Tibial artery (tissue), 4 donors: Measurements from ENCODE around the gene CTNNA3.

Experiments used
- DNase-seq, 2 donors: peaks; one replicate each; pipeline ENCODE4 v3.0.0-alpha.2; 2019
- H3K27ac ChIP-seq, 2 donors: fragments of 200-600 bp; sonication (generic) in 1 of 2; 1 replicate in 1 of 2; 2 replicates in 1 of 2; pipeline ENCODE4 v1.5.1; 2018 to 2019; ENCODE audit warnings: mild to moderate bottlenecking in 1 of 2
- H3K27me3 ChIP-seq, 2 donors: fragments of 200-600 bp; sonication (generic) in 1 of 2; one replicate each; pipeline versions ENCODE4 v1.5.1 to v1.6.0; 2016 to 2019
- H3K36me3 ChIP-seq, 3 donors: fragments of 200-600 bp; sonication (generic) in 2 of 3; one replicate each; pipeline ENCODE4 v1.5.1; 2016 to 2019; ENCODE audit warnings: mild to moderate bottlenecking in 2 of 3
- H3K4me1 ChIP-seq, 4 donors: fragments of 200-600 bp; sonication (generic) in 2 of 4; 1 replicate in 3 of 4; 2 replicates in 1 of 4; pipeline ENCODE4 v1.5.1; 2016 to 2019
- H3K4me3 ChIP-seq, 2 donors: fragments of 200-600 bp; sonication (generic) in 1 of 2; 1 replicate in 1 of 2; 2 replicates in 1 of 2; pipeline ENCODE4 v1.5.1; 2018 to 2019; ENCODE audit warnings: mild to moderate bottlenecking in 2 of 2
- H3K9me3 ChIP-seq, 3 donors: fragments of 200-600 bp; sonication (generic) in 1 of 3; one replicate each; pipeline ENCODE4 v1.5.1; 2016 to 2019
- intact Hi-C: fragments of 100-400 bp; cut with DNase I; formaldehyde crosslinking; loops from one replicate; pipeline ENCODE4 v1.15.0; 2023; ENCODE audit warnings: low total_unique reads
- TF ChIP-seq, protein P1 (sequence below), 2 experiments: fragments of 200-600 bp in 1 of 2; fragments of 450-650 bp in 1 of 2; IDR thresholded peaks; one replicate each; pipeline ENCODE4 v1.5.1; 2017 to 2019; ENCODE audit warnings: antibody characterized with exemption in 2 of 2, mild to moderate bottlenecking in 1 of 2, moderate library complexity in 1 of 2

The CTNNA3 gene

DNA sequence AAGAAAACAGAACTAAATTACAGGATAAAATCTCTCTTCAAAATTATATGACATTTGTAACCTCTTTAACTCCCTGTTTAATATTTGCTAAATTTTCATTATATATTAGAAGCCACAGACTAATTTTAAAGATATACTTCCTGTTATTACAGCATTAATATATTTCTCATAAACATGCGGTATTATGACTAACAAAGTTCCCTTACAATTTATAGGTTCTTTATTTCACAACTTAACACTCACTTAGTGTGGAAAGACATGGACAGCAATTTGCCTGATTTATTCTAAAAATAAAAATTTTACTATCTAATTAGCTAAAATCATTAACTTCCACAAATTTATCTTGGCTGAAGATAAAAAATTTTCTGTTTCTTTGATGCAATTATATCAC lies 29.0 kb downstream of the CTNNA3 start:
- H3K36me3 ChIP-seq = no peaks in the 10 kb centered on the region
- H3K9me3 ChIP-seq = no peaks in the 10 kb centered on the region
- no peak for DNase-seq
- TF ChIP-seq, protein P1, sequence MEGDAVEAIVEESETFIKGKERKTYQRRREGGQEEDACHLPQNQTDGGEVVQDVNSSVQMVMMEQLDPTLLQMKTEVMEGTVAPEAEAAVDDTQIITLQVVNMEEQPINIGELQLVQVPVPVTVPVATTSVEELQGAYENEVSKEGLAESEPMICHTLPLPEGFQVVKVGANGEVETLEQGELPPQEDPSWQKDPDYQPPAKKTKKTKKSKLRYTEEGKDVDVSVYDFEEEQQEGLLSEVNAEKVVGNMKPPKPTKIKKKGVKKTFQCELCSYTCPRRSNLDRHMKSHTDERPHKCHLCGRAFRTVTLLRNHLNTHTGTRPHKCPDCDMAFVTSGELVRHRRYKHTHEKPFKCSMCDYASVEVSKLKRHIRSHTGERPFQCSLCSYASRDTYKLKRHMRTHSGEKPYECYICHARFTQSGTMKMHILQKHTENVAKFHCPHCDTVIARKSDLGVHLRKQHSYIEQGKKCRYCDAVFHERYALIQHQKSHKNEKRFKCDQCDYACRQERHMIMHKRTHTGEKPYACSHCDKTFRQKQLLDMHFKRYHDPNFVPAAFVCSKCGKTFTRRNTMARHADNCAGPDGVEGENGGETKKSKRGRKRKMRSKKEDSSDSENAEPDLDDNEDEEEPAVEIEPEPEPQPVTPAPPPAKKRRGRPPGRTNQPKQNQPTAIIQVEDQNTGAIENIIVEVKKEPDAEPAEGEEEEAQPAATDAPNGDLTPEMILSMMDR (IDR thresholded peaks at IDR 0.05) = no peak
- H3K4me3 ChIP-seq = no peak overlapping the region
- H3K4me1 ChIP-seq = peaks cover 0 to 27% (median 6%) of the 10 kb centered on the region in 4 donors
- H3K27me3 ChIP-seq = no peaks in the 10 kb centered on the region
- H3K27ac ChIP-seq = peak overlapping the region in 1 of 2 donors; percentile 35
- intact Hi-C loops = no loop called here

GRCh38 chr10:67666416-67667034 lies 29.5 kb downstream of the CTNNA3 start:
- TF ChIP-seq, protein P1 (IDR thresholded peaks at IDR 0.05) = peak; percentile 54 to 71
- H3K4me3 ChIP-seq = no peak overlapping the region
- H3K36me3 ChIP-seq = no peaks in the 10 kb centered on the region
- peaks cover 0 to 27% (median 6%) of the 10 kb centered on the region in 4 donors for H3K4me1 ChIP-seq
- H3K27ac ChIP-seq = peak overlapping the region; percentile 38 to 74
- DNase-seq = no peak
- no peaks in the 10 kb centered on the region for H3K9me3 ChIP-seq
- H3K27me3 ChIP-seq = no peaks in the 10 kb centered on the region
- intact Hi-C loops = no loop called here

DNA sequence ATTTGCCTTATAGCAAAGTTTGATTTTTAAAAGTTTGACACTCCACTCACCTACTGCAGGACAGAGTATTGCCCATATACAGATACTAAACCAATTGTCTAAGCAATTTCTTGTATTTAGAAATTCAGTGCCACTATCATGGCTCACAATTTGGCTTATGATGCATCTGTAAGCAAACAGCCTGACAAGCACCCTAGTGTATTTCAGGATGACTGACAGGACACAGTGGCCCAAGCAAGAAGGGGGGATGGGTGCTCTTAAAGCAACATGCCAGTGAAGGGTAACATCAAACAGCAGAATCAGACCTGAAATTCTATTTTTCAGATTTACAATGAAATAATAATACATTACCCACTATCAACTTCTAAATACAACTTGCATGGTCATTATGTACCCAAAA lies 30.5 kb downstream of the CTNNA3 start:
- peak overlapping the region; percentile 38 to 74 for H3K27ac ChIP-seq
- peaks cover 0 to 21% (median 6%) of the 10 kb centered on the region in 4 donors for H3K4me1 ChIP-seq
- TF ChIP-seq, protein P1 (IDR thresholded peaks at IDR 0.05) = no peak
- DNase-seq = no peak
- intact Hi-C loops = no loop called here
- H3K36me3 ChIP-seq = no peaks in the 10 kb centered on the region
- no peaks in the 10 kb centered on the region for H3K9me3 ChIP-seq
- H3K4me3 ChIP-seq = peak overlapping the region in 1 of 2 donors; percentile 1
- no peaks in the 10 kb centered on the region for H3K27me3 ChIP-seq

DNA sequence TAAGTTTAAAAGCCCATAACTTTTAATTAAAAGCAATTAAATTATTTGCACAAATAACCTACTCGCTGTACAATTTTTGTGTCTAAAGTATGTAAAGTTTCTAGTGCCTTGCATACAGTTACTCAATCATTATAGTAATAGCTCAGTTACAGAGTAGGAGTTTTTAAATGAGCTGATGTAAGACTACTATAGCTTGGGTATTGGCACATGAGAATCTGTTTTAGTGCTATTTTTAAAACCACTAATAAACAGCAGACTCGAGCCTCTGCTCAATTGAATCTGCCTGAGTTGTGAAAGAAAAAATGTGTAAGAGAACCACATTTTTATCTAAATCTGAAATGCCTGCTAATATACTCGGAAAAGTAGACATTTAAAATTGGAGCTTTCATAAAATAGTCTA lies 31.1 kb downstream of the CTNNA3 start:
- DNase-seq = no peak
- intact Hi-C loops = no loop called here
- H3K9me3 ChIP-seq = no peaks in the 10 kb centered on the region
- TF ChIP-seq, protein P1 (IDR thresholded peaks at IDR 0.05) = no peak
- peaks cover 0 to 16% (median 3%) of the 10 kb centered on the region in 4 donors for H3K4me1 ChIP-seq
- H3K27ac ChIP-seq = peak overlapping the region; percentile 69 to 74
- H3K36me3 ChIP-seq = no peaks in the 10 kb centered on the region
- no peaks in the 10 kb centered on the region for H3K27me3 ChIP-seq
- H3K4me3 ChIP-seq = peak overlapping the region in 1 of 2 donors; percentile 1

DNA sequence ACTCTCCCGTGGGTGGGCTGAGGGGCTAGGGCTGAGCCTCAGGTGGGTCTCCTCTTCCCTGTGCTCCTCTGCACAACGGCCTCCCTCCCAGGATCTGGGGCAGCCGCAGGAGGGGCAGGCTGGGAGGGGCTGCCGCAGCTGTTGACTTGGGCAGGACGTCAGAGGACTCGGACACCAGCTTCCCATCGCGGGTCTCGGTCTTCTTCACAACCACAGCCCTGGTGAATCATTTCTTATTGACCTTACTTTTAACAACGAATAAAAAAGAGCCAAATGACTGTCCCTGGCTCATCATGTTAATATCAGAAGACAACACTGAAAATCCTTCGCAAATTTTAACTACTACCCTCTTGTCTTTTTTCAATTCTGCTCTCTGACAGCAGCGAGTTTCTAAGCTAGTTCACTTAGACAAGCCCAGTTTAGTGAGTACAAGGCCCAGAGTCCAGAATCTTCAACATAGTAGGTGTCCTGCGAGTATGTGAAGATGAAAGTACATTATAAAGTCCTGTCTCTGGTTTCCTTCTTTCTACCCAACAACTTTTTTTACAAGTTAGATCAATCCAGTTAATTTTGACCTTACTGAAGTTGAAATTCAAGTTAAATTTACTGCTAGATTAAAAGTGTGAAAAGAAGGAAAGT lies 32.4 kb downstream of the CTNNA3 start:
- Histone ChIP-seq H3K36me3 (no peaks in the 10 kb centered on the region), H3K9me3 (no peaks in the 10 kb centered on the region), H3K27me3 (no peaks in the 10 kb centered on the region), H3K27ac (peak overlapping the region; percentile 69 to 74), H3K4me3 (peak overlapping the region; percentile 36 to 40), H3K4me1 (peaks cover 0 to 8% (median 3%) of the 10 kb centered on the region in 4 donors)
- no peak for DNase-seq
- TF ChIP-seq, protein P1 (IDR thresholded peaks at IDR 0.05) = no peak
- intact Hi-C loops = no loop called here
